Measurements from ENCODE around the gene KIRREL2.

Gene KIRREL2

GRCh38 chr19:35879770-35880317, 23.1 kb downstream of the KIRREL2 start (continued):
- peak; percentile 53 for TF ChIP-seq ZBTB26 (tag by site-specific recombination; optimal IDR thresholded peaks at IDR 0.05)
- TF ChIP-seq ZNF366 (tag by site-specific recombination; conservative IDR thresholded peaks at IDR 0.05), result peak; percentile 67
- TF ChIP-seq MZF1 (tag by site-specific recombination; IDR thresholded peaks at IDR 0.05; ENCODE audit: borderline replicate concordance), result no peak; the same call in 1 of the 2 replicates
- TF ChIP-seq PATZ1 (tag by site-specific recombination; IDR thresholded peaks at IDR 0.05), result peak; percentile 87
- peak; percentile 91 for TF ChIP-seq ZXDB (tag by site-specific recombination; IDR thresholded peaks at IDR 0.05)
- TF ChIP-seq HOXA7 (CRISPR knock-in tag; IDR thresholded peaks at IDR 0.05; ENCODE audit: borderline replicate concordance), result peak; percentile 89; the same call in 1 of the 2 replicates
- no peak; the same call in 1 of the 2 replicates for TF ChIP-seq ZNF623 (tag by site-specific recombination; IDR thresholded peaks at IDR 0.05)

- Histone ChIP-seq H3K27ac (ENCODE audit: extremely low read depth, low read depth, low read length) (no peak overlapping the region), H3K36me3 (ENCODE audit: control insufficient read depth in 2 of 2, insufficient read depth in 1 of 2, low read length in 2 of 2) (peaks cover 6 to 9% of the 10 kb centered on the region in 2 experiments; a peak in 2 of 3 replicates), H3K9me3 (ENCODE audit: control insufficient read depth, insufficient read depth, low read depth, low read length) (no peaks in the 10 kb centered on the region; the same call in 1 of the 2 replicates), H3K4me1 (ENCODE audit: control insufficient read depth, insufficient read depth, low read length) (peaks cover 7% of the 10 kb centered on the region), H3K4me3 (ENCODE audit: low read depth, low read length) (no peak overlapping the region)
- ChIA-PET POLR2A (interaction anchor here (1.0 to 4.4 kb wide), 2 partner anchors 12 to 49 kb away, joined by 3 to 23 read pairs; no protein-coding TSS in a partner anchor), CTCF (interaction anchor here (0.5 to 8.8 kb wide), 35 partner anchors 10 to 1113 kb away, joined by 3 to 185 read pairs (median 5); partner anchors contain the start of gene SYNE4)
- TF ChIP-seq ZNF768 (tag by site-specific recombination; IDR thresholded peaks at IDR 0.05) (peak; percentile 52; the same call in 1 of the 2 replicates), OVOL3 (tag by site-specific recombination; IDR thresholded peaks at IDR 0.05) (peak; percentile 97; the same call in 1 of the 2 replicates), KLF16 (tag by site-specific recombination; IDR thresholded peaks at IDR 0.05) (peak; percentile 37; the same call in 1 of the 2 replicates), ZNF169 (tag by site-specific recombination; IDR thresholded peaks at IDR 0.05) (no peak), ZNF830 (tag by site-specific recombination; IDR thresholded peaks at IDR 0.05; ENCODE audit: low read depth) (no peak), ZNF776 (tag by site-specific recombination; IDR thresholded peaks at IDR 0.05; ENCODE audit: borderline replicate concordance) (no peak), ZNF221 (tag by site-specific recombination; IDR thresholded peaks at IDR 0.05; ENCODE audit: borderline replicate concordance) (no peak; the same call in 1 of the 2 replicates), ZNF843 (tag by site-specific recombination; IDR thresholded peaks at IDR 0.05) (0 out of 2 replicates have a peak, but pooled peaks have one; percentile 33), ZBTB26 (tag by site-specific recombination; optimal IDR thresholded peaks at IDR 0.05) (peak; percentile 11), YY2 (tag by site-specific recombination; IDR thresholded peaks at IDR 0.05) (no peak), ZNF639 (tag by site-specific recombination; IDR thresholded peaks at IDR 0.05) (peak; percentile 98), ZNF18 (tag by site-specific recombination; IDR thresholded peaks at IDR 0.05) (peak; percentile 81), ZNF214 (tag by site-specific recombination; IDR thresholded peaks at IDR 0.05; ENCODE audit: borderline replicate concordance) (no peak; the same call in 1 of the 2 replicates)
- TF ChIP-seq, protein P1, sequence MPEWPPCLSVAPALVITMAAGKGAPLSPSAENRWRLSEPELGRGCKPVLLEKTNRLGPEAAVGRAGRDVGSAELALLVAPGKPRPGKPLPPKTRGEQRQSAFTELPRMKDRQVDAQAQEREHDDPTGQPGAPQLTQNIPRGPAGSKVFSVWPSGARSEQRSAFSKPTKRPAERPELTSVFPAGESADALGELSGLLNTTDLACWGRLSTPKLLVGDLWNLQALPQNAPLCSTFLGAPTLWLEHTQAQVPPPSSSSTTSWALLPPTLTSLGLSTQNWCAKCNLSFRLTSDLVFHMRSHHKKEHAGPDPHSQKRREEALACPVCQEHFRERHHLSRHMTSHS (tag by site-specific recombination; IDR thresholded peaks at IDR 0.05), result 0 out of 2 replicates have a peak, but pooled peaks have one; percentile 38
- TF ChIP-seq, protein P2, sequence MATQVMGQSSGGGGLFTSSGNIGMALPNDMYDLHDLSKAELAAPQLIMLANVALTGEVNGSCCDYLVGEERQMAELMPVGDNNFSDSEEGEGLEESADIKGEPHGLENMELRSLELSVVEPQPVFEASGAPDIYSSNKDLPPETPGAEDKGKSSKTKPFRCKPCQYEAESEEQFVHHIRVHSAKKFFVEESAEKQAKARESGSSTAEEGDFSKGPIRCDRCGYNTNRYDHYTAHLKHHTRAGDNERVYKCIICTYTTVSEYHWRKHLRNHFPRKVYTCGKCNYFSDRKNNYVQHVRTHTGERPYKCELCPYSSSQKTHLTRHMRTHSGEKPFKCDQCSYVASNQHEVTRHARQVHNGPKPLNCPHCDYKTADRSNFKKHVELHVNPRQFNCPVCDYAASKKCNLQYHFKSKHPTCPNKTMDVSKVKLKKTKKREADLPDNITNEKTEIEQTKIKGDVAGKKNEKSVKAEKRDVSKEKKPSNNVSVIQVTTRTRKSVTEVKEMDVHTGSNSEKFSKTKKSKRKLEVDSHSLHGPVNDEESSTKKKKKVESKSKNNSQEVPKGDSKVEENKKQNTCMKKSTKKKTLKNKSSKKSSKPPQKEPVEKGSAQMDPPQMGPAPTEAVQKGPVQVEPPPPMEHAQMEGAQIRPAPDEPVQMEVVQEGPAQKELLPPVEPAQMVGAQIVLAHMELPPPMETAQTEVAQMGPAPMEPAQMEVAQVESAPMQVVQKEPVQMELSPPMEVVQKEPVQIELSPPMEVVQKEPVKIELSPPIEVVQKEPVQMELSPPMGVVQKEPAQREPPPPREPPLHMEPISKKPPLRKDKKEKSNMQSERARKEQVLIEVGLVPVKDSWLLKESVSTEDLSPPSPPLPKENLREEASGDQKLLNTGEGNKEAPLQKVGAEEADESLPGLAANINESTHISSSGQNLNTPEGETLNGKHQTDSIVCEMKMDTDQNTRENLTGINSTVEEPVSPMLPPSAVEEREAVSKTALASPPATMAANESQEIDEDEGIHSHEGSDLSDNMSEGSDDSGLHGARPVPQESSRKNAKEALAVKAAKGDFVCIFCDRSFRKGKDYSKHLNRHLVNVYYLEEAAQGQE (tag by site-specific recombination; IDR thresholded peaks at IDR 0.05), result peak; percentile 97
Observed at GRCh38 chr19:35882114-35882832, 25.6 kb downstream of the KIRREL2 start.

Measured in HEK293 (cell line).